ENCODE data around the gene POLR2F.

The POLR2F gene

DNA sequence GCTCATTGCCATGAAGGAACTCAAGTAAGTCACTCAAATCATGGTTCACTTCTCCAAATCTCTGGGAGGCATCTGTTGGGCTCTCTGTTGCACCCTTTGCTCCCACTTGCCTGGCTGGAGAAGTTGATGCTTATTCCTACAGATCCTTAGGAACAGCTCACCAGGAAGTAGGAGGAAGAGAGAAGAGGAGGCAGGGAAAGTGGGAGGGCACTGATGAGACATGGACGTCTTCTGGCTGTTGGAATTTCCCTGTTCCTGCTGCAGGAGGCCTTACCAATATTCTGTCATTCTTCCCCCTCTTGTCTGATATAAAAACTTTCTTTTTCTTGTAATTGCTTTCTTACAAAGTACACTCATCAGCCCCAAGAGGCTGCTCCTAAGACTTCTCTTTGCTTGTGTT is 13.6 kb downstream of the POLR2F start:
- no peak for DNase-seq (ENCODE audit: low read depth in 2 of 2)
- no peak overlapping the region for H3K4me3 ChIP-seq (replicated peaks in 1 of 2; ENCODE audit: low read depth in 2 of 2, low read length in 2 of 2)
- TF ChIP-seq, protein P1, sequence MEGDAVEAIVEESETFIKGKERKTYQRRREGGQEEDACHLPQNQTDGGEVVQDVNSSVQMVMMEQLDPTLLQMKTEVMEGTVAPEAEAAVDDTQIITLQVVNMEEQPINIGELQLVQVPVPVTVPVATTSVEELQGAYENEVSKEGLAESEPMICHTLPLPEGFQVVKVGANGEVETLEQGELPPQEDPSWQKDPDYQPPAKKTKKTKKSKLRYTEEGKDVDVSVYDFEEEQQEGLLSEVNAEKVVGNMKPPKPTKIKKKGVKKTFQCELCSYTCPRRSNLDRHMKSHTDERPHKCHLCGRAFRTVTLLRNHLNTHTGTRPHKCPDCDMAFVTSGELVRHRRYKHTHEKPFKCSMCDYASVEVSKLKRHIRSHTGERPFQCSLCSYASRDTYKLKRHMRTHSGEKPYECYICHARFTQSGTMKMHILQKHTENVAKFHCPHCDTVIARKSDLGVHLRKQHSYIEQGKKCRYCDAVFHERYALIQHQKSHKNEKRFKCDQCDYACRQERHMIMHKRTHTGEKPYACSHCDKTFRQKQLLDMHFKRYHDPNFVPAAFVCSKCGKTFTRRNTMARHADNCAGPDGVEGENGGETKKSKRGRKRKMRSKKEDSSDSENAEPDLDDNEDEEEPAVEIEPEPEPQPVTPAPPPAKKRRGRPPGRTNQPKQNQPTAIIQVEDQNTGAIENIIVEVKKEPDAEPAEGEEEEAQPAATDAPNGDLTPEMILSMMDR (IDR thresholded peaks at IDR 0.05; ENCODE audit: low read depth, low read length) = no peak

DNA sequence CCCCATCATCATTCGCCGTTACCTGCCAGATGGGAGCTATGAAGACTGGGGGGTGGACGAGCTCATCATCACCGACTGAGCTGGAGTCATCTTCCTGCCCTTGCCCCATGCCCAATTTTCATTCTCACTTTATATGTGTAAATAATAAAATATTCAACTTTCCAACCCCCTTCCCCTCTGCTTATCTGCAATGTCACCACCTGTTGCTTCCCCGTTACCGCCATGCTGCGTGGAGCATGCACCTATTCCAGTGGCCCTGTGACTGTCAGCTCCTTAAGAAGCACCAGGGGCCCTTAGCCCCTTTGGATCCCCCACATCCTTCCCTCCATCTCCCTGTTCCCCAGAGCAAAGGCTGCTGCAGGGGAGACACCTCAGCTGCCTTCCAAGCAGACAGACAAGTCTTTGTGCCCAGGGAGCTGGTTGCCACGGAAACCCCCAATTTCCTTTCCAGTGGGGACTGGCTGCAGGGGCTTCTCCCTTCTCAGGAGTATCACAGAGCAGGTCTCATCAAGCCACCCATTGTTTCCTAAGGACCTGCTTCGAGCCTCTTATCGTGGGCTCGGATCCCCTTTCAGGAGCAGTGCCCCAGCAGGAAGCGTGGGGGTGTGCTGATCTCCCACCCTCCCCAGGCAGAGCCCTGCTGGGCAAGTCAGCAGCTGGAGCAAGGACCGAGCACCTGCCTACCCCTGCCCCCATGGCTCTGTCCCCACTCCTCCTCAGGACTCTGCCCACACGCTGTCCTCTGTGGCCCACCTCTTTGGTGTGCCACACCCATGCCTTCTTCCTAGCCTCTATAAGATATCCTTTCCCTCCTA is 14.3 kb downstream of the POLR2F start:
- no peak overlapping the region for H3K4me3 ChIP-seq (replicated peaks in 1 of 2; ENCODE audit: low read depth in 2 of 2, low read length in 2 of 2)
- TF ChIP-seq, protein P1 (IDR thresholded peaks at IDR 0.05; ENCODE audit: low read depth, low read length) = no peak
- DNase-seq (ENCODE audit: low read depth in 2 of 2) = no peak

DNA sequence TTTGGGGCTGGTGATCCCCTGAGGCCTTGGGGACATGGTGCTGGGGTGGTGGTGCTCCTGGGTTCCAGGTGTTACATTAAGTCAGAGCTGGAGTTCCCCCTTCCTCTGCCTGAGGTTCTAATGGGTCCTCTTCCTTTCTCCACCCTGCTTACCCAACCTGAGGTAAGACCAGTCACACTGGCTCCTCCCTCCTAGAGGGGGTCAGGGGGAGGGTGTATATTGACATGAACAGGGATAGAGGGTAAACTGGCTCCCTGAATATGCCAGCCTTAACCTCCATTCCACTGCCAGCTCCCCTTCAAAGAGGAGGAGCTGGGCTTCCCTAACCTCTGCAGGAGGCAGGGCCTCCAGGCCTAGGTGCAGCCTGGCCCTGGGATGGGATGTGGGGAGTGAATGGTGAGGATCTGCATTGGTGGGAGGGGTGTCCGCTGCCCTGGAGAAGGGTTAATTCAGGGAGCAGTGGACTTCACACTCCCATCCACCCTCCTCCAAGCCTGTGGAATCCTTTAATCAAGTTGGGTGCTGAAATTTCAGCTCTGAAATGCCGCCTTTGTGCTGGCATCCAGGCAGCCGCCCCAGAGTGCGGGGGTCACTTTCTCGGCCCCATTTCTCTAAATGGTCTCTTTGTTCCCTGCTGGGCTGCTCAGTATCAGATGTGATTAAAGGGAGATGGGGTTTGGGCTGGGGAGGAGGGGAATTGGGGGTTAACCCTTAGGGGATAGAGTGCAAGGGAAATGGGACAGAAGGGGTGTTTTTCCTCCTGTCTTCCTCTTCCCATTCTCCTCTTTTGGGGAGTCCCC is 15.2 kb downstream of the POLR2F start:
- no peak for DNase-seq (ENCODE audit: low read depth in 2 of 2)
- TF ChIP-seq, protein P1 (IDR thresholded peaks at IDR 0.05; ENCODE audit: low read depth, low read length) = no peak
- no peak overlapping the region for H3K4me3 ChIP-seq (replicated peaks in 1 of 2; ENCODE audit: low read depth in 2 of 2, low read length in 2 of 2)

DNA sequence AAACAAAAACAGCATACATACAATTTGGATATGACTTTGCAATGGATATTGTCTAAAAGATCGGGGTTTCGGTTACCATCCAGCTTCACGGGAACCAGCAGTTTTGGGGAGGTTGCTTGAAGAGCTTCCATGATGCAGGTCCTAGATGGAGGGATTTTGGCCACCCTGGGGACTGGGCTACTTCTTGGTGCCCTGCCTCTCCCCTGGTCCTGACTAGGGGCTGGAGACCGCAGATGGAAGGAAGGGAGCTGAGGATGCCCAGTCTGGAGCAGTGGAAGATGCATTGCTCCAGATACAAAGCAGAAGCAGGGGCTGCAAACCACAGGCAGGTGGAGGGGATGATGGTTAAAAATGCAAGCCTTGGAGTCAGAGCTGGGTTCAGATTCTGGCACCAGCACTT is 17.4 kb downstream of the POLR2F start:
- no peak overlapping the region for H3K4me3 ChIP-seq (replicated peaks in 1 of 2; ENCODE audit: low read depth in 2 of 2, low read length in 2 of 2)
- no peak for DNase-seq (ENCODE audit: low read depth in 2 of 2)
- TF ChIP-seq, protein P1 (IDR thresholded peaks at IDR 0.05; ENCODE audit: low read depth, low read length) = no peak

DNA sequence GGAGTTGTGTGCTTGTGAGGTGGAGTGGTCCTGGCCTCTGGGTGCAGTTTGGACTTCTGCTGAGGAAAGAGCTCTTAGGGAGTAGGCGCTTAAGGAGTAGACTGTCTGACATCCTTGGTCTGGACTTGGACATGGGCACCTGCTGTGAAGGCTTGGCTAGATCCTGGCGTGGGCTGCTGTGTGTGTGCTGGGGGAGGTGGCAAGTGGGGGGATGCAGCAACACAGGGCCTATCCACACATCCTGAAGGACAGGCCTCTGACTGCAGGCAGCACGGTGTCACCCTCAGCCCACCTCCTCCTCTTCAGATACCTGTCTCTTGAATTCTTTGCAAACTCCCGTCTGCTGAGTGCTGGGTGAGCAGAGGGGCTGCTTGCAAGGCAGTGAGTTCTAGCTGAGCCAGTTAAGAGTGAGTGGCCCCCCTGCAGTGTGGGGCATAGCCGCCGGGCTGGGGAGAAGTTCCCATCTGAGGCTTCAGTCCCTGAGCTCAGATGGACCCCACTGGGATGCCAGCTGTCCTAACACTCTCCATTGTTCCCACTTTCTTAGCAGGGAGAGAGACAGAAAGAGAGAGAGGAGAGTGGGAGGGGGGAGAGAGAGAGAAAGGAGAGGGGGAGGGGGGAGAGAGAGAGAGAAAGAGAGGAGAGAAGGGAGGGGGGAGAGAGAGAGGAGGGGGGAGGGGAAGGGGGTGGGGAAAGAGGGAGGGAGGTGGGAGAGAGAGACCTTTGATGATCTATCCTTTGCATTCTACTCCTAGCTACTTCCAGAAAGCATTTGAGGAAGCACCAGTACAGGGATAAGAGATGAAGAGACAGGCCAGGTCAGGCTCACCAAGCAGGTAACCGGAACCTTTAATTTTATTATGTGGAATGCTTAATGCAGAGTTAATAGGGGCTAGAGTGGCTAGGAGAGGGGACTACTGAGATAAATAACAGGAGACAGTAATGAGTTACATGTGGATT is 18.3 kb downstream of the POLR2F start:
- TF ChIP-seq, protein P1 (IDR thresholded peaks at IDR 0.05; ENCODE audit: low read depth, low read length) = no peak
- no peak for DNase-seq (ENCODE audit: low read depth in 2 of 2)
- H3K4me3 ChIP-seq (replicated peaks in 1 of 2; ENCODE audit: low read depth in 2 of 2, low read length in 2 of 2) = no peak overlapping the region

DNA sequence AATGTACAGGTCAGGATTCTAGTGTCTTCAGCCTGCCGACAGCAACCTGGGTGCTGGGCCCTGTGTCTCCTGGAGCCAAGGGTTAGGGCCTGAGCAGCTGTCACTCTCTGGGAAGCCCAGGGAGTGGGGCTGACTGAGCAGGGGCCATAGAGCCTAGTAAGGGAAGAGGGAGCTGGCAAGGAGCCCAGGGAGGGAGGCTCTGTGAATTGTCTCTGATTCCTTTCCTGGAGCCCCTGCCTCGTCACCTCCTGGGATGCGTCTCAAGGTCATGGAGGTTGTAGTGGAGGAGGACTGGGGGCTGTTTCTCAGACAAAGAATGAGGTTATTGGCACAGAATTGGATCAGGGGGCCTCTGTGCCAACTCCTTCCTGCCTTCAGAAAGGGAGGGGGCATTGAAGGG is 19.0 kb downstream of the POLR2F start:
- no peak for DNase-seq (ENCODE audit: low read depth in 2 of 2)
- TF ChIP-seq, protein P1 (IDR thresholded peaks at IDR 0.05; ENCODE audit: low read depth, low read length) = no peak
- H3K4me3 ChIP-seq (replicated peaks in 1 of 2; ENCODE audit: low read depth in 2 of 2, low read length in 2 of 2) = no peak overlapping the region
